ENCODE measurements around the gene FAM50A. TPM values are rescaled to one million over a fixed set of nuclear protein-coding genes. Genes with fewer than 3 reads are reported as not detected.

Gene FAM50A
- total and polyA plus RNA-seq, 2 of the 4 experiments (the other 2 are of a cell fraction) = 46.4 to 119 TPM

DNA sequence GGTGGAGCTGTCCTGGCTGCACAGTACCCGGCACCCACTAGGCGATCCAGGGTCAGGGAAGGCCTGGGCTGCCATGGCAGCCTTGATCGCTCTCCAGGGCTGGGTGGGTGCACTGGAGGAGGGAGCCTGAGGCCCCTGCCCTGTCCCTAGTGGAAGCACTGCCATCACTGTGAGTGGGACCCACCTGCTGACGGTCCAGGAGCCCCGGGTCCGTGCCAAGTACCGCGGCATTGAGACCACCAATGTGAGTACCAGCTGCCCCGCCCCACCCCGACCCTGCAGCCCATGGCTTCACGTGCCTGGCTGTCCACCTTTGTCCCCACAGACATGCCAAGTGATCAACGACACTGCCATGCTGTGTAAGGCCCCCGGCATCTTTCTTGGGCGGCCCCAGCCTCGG is 23.0 kb downstream of the FAM50A start:
- TF ChIP-seq RAD21 (IDR thresholded peaks at IDR 0.05; ENCODE audit: low read length) = no peak
- ATAC-seq (ENCODE audit: low read depth) = no peak
- dilution Hi-C loops (cut with HindIII; ENCODE audit: low sequenced_read_pairs, unreplicated experiment) (no loop called here), in situ Hi-C loops (cut with MboI; ENCODE audit: low sequenced_read_pairs) (no loop called here), intact Hi-C loops (cut with micrococcal nuclease) (no loop called here)
- H3K14ac ChIP-seq (replicated peaks; ENCODE audit: low read depth, low read length) = no peak overlapping the region
- no peak overlapping the region for H3K9ac ChIP-seq (ENCODE audit: low read depth, low read length)
- no peak overlapping the region for H2BK5ac ChIP-seq (ENCODE audit: low read depth, low read length, poor library complexity, severe bottlenecking)
- H3K4ac ChIP-seq (ENCODE audit: low read depth, low read length) = no peak overlapping the region
- ChIA-PET CTCF (no interaction called here), POLR2A (ENCODE audit: unreplicated experiment) (no interaction called here)
- H2AFZ ChIP-seq (replicated peaks; ENCODE audit: low read length, poor library complexity) = no peak overlapping the region
- no peaks in the 10 kb centered on the region for H3K4me1 ChIP-seq (ENCODE audit: control insufficient read depth, insufficient read depth, low read length)
- no peak overlapping the region for H2BK15ac ChIP-seq (ENCODE audit: low read depth, low read length)
- H3K36me3 ChIP-seq (ENCODE audit: control insufficient read depth, insufficient read depth, low read length) = peaks cover 82% of the 10 kb centered on the region
- no peak overlapping the region for H2AK9ac ChIP-seq (replicated peaks; ENCODE audit: low read depth, low read length, poor library complexity)
- H3K56ac ChIP-seq (ENCODE audit: extremely low read depth, insufficient read depth, low read length) = no peak overlapping the region
- no peak overlapping the region for H3K23ac ChIP-seq (ENCODE audit: low read depth, low read length)
- H3K79me1 ChIP-seq (ENCODE audit: low read depth in 1 of 2, low read length in 2 of 2) = peaks cover 0 to 9% of the 10 kb centered on the region in 2 experiments; a peak in 2 of 4 replicates
- H3K27me3 ChIP-seq (ENCODE audit: control insufficient read depth, insufficient read depth, low read length) = no peaks in the 10 kb centered on the region
- no peak overlapping the region for H2BK20ac ChIP-seq (ENCODE audit: low read depth, low read length)
- no peak overlapping the region for H4K8ac ChIP-seq (ENCODE audit: low read depth in 2 of 2, low read length in 2 of 2)
- no peak overlapping the region for H3K4me2 ChIP-seq (ENCODE audit: low read depth, low read length)
- no peak overlapping the region for H3K4me3 ChIP-seq (ENCODE audit: insufficient read depth, low read depth, low read length)
- H3K9me3 ChIP-seq (ENCODE audit: control insufficient read depth, insufficient read depth, low read length) = no peaks in the 10 kb centered on the region; the same call in 1 of the 2 replicates
- 88% methylated on average over 8 of the region's 15 CpGs; no CpG with 5 or more reads in 1 of the 2 experiments for WGBS, 2 experiments (ENCODE audit: extremely low coverage in 2 of 2, insufficient read length in 1 of 2)
- H2BK120ac ChIP-seq (ENCODE audit: low read depth, low read length) = no peak overlapping the region
- no peak for DNase-seq
- no peak overlapping the region for H3K27ac ChIP-seq (ENCODE audit: insufficient read depth, low read length)
- no peaks in the 10 kb centered on the region for H3K9me1 ChIP-seq (ENCODE audit: insufficient read depth, low read length)
- no TSS peak for BruUV-seq (replicated peaks)
- no peak overlapping the region for H4K5ac ChIP-seq (ENCODE audit: low read depth, low read length)
- H2AK5ac ChIP-seq (ENCODE audit: low read depth, low read length) = no peak overlapping the region
- H3K18ac ChIP-seq (ENCODE audit: low read depth, low read length) = no peak overlapping the region
- H4K91ac ChIP-seq (ENCODE audit: insufficient read depth, low read depth, low read length) = no peak overlapping the region
- peaks cover 14% of the 10 kb centered on the region for H4K20me1 ChIP-seq (ENCODE audit: insufficient read depth, low read length)
